GM12878 (cell line): ENCODE data around the gene ADAMTS14.

Source experiments
- EGR1 ChIP-seq, 2 experiments: IDR thresholded peaks; 1 replicate in 1 of 2; 2 replicates in 1 of 2; pipeline ENCODE4 v1.6.1; 2011 to 2012; ENCODE audit warnings: low read depth in 2 of 2, low read length in 2 of 2, borderline replicate concordance in 1 of 2, mild to moderate bottlenecking in 1 of 2, moderate library complexity in 1 of 2
- EZH2 ChIP-seq: IDR thresholded peaks from 2 replicates; pipeline ENCODE4 v1.6.1; 2012; ENCODE audit warnings: low read depth, mild to moderate bottlenecking, control low read depth, inconsistent platforms, low read length, borderline replicate concordance; ENCODE audit not compliant: control insufficient read depth
- HDAC2 ChIP-seq: fragments of 200-600 bp; sonication (generic); IDR thresholded peaks from 2 replicates; pipeline ENCODE4 v1.6.1; 2017
- JUND ChIP-seq: IDR thresholded peaks from 2 replicates; pipeline ENCODE4 v1.6.1; 2012; ENCODE audit warnings: low read depth, mild to moderate bottlenecking, low read length, improper control_type of control experiment, moderate library complexity
- KDM1A ChIP-seq: fragments of 200-600 bp; sonication (generic); IDR thresholded peaks from 2 replicates; pipeline ENCODE4 v1.6.1; 2016; ENCODE audit warnings: borderline replicate concordance
- NFYB ChIP-seq: IDR thresholded peaks from 2 replicates; pipeline ENCODE4 v1.6.1; 2011; ENCODE audit warnings: low read depth, mild to moderate bottlenecking, low read length, improper control_type of control experiment, moderate library complexity; ENCODE audit not compliant: insufficient read depth
- POLR2A ChIP-seq: IDR thresholded peaks from 2 replicates; pipeline ENCODE4 v1.6.1; 2011; ENCODE audit warnings: low read depth, mild to moderate bottlenecking, low read length
- ZNF24 ChIP-seq: fragments of 450-650 bp; IDR thresholded peaks from 2 replicates; pipeline ENCODE4 v1.6.1; 2017; ENCODE audit warnings: antibody characterized with exemption, mild to moderate bottlenecking
- TF ChIP-seq, protein P1 (sequence below), 3 experiments: IDR thresholded peaks in 2 of 3; conservative IDR thresholded peaks in 1 of 3; 2 replicates each; pipeline ENCODE4 v1.5.1; 2011; ENCODE audit warnings: low read depth in 3 of 3, low read length in 3 of 3, mild to moderate bottlenecking in 3 of 3, control low read depth in 2 of 3, moderate library complexity in 2 of 3, inconsistent platforms in 1 of 3, mixed read lengths in 1 of 3; ENCODE audit not compliant: control insufficient read depth in 2 of 3, insufficient read depth in 1 of 3; ENCODE audit errors: extremely low read depth in 1 of 3

DNA sequence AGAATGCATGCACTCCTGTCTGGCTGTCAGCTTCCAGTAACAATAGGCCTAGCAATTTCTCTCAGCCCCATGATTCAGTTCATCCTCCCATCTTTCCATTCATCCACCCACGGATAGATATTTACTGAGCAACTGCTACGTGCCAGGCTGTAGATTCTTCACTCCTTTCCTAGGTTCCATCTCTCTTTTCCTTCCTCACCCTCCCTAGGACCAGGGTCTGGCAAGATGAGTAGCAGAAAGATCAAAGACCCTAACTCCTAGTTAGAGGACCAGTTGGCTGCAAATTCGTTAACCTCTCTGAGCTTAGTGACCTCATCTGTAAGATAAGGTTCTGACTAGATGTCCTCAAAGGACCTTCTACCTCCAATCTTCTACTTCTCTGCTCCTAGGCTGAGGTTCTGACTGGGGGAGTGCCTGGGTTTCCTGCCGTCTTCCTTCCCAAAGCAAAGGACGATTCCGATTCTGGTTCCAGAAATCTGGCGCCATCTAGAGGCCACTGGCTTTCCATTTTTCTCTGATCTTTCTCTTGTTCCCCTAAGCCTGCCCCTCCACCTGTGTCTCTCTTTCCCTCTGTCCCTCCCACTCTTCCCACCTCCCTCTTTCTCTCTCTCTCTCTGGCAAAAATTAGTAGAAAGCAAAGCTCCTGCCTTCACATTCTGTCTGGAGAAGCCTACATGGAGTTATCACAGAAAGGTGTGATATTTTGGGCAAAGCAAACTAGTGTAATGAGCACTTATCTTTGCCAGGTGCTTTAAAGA, 86.6 kb downstream of the ADAMTS14 start:
- TF ChIP-seq, protein P1, sequence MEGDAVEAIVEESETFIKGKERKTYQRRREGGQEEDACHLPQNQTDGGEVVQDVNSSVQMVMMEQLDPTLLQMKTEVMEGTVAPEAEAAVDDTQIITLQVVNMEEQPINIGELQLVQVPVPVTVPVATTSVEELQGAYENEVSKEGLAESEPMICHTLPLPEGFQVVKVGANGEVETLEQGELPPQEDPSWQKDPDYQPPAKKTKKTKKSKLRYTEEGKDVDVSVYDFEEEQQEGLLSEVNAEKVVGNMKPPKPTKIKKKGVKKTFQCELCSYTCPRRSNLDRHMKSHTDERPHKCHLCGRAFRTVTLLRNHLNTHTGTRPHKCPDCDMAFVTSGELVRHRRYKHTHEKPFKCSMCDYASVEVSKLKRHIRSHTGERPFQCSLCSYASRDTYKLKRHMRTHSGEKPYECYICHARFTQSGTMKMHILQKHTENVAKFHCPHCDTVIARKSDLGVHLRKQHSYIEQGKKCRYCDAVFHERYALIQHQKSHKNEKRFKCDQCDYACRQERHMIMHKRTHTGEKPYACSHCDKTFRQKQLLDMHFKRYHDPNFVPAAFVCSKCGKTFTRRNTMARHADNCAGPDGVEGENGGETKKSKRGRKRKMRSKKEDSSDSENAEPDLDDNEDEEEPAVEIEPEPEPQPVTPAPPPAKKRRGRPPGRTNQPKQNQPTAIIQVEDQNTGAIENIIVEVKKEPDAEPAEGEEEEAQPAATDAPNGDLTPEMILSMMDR (IDR thresholded peaks at IDR 0.05 in 2 of 3, conservative IDR thresholded peaks at IDR 0.05 in 1 of 3; ENCODE audit: control insufficient read depth in 2 of 3, extremely low read depth in 1 of 3, insufficient read depth in 1 of 3, low read depth in 3 of 3, low read length in 3 of 3) = peak; percentile 64 to 88 (median 67)
- TF ChIP-seq HDAC2 (no peak), EZH2 (no peak), EGR1 (IDR thresholded peaks at IDR 0.05; ENCODE audit: borderline replicate concordance in 1 of 2, low read depth in 2 of 2, low read length in 2 of 2) (no peak), JUND (no peak), POLR2A (no peak), ZNF24 (no peak), KDM1A (no peak), NFYB (no peak)
